Bronchial epithelial cell (primary cell): Measurements from ENCODE around the gene EPS8L3. TPM values are rescaled to one million over a fixed set of nuclear protein-coding genes. Genes with fewer than 3 reads are reported as not detected.
A peak's percentile ranks its signal among the peaks of the same experiment; 100 is the strongest.

Source experiments
- DNase-seq: peaks from one replicate; pipeline ENCODE4 v3.0.0-alpha.2; 2010; ENCODE audit warnings: low read depth
- FAIRE-seq: peaks from 2 replicates; lab custom pipeline; 2011; peaks lifted over from hg19 to GRCh38; lab: Jason Lieb, UNC
- H3K27me3 ChIP-seq: 2 replicates; pipeline ENCODE4 v1.5.1; 2011; ENCODE audit warnings: low read length; ENCODE audit not compliant: control insufficient read depth, insufficient read depth
- H3K36me3 ChIP-seq: 2 replicates; pipeline ENCODE4 v1.5.1; 2011; ENCODE audit warnings: low read length; ENCODE audit not compliant: control insufficient read depth, insufficient read depth
- H3K4me3 ChIP-seq: 2 replicates; pipeline ENCODE4 v1.5.1; 2011; ENCODE audit warnings: mild to moderate bottlenecking, low read depth, low read length, control low read depth
- total RNA-seq: library from RNA; depleted of rRNA; stranded (reverse); fragments of >200 nt; gene quantifications from 2 replicates; pipeline ENCODE4 v1.2.1, GENCODE V29; 2014
- TF ChIP-seq, protein P1 (sequence below): IDR thresholded peaks from 2 replicates; pipeline ENCODE4 v1.5.1; 2011; ENCODE audit warnings: mild to moderate bottlenecking, moderate library complexity, low read length, control low read depth, inconsistent platforms; ENCODE audit not compliant: insufficient read depth, severe bottlenecking

The EPS8L3 gene
- total RNA-seq, result not detected in 2 replicates

- Histone ChIP-seq H3K4me3 (no peak within 1 kb of the TSS), H3K36me3 (no peaks in the 10 kb centered on the region), H3K27me3 (no peaks in the 10 kb centered on the region)
- FAIRE-seq (no peak), DNase-seq (no peak)
- TF ChIP-seq, protein P1, sequence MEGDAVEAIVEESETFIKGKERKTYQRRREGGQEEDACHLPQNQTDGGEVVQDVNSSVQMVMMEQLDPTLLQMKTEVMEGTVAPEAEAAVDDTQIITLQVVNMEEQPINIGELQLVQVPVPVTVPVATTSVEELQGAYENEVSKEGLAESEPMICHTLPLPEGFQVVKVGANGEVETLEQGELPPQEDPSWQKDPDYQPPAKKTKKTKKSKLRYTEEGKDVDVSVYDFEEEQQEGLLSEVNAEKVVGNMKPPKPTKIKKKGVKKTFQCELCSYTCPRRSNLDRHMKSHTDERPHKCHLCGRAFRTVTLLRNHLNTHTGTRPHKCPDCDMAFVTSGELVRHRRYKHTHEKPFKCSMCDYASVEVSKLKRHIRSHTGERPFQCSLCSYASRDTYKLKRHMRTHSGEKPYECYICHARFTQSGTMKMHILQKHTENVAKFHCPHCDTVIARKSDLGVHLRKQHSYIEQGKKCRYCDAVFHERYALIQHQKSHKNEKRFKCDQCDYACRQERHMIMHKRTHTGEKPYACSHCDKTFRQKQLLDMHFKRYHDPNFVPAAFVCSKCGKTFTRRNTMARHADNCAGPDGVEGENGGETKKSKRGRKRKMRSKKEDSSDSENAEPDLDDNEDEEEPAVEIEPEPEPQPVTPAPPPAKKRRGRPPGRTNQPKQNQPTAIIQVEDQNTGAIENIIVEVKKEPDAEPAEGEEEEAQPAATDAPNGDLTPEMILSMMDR, result no peak
These were observed at the start of gene EPS8L3 for GRCh38 chr1:109763646-109764415. EPS8L3 (minus strand) TSS chr1:109763923; CDS start chr1:109761749, 2,174 bp downstream.

DNA sequence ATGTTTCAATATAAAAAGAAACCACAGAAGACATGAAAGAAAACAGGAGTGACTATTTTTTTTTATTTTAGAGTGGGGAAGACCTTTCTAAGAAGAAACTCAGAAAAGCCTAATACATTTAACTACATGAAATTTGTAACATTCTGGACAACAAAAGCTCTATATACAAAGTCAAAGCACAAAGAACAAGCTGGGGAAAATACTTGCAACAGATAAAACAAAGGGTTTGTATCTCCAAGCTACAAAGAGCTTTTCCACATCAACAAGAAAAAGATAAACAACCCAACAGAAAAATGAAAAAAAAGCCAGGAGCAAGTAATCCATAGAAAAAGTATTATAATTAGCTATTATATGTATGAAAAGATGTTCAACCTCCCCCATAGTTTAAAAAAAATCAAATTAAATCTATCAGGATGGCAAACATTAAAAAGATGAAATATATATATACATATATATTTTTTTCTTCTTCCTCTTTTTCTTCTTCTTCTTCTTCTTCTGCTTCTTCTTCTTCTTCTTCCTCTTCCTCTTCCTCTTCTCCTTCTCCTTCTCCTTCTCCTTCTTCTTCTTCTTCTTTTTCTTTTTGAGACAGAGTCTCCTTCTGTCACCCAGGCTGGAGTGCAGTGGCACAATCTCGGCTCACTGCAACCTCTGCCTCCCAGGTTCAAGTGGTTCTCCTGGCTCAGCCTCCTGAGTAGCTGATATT is 49.1 kb upstream of the EPS8L3 start:
- TF ChIP-seq, protein P1, result no peak
- no peak for FAIRE-seq

GRCh38 chr1:109808703-109809102 is 45.0 kb upstream of the EPS8L3 start:
- no peaks in the 10 kb centered on the region for H3K36me3 ChIP-seq
- TF ChIP-seq, protein P1, result no peak
- FAIRE-seq (no peak), DNase-seq (no peak)
- no peaks in the 10 kb centered on the region for H3K27me3 ChIP-seq
- no peak overlapping the region for H3K4me3 ChIP-seq

More for the DNA sequence above, 49.1 kb upstream of the EPS8L3 start:
- Histone ChIP-seq H3K4me3 (no peak overlapping the region), H3K27me3 (no peaks in the 10 kb centered on the region), H3K36me3 (no peaks in the 10 kb centered on the region)
- DNase-seq, result no peak

DNA sequence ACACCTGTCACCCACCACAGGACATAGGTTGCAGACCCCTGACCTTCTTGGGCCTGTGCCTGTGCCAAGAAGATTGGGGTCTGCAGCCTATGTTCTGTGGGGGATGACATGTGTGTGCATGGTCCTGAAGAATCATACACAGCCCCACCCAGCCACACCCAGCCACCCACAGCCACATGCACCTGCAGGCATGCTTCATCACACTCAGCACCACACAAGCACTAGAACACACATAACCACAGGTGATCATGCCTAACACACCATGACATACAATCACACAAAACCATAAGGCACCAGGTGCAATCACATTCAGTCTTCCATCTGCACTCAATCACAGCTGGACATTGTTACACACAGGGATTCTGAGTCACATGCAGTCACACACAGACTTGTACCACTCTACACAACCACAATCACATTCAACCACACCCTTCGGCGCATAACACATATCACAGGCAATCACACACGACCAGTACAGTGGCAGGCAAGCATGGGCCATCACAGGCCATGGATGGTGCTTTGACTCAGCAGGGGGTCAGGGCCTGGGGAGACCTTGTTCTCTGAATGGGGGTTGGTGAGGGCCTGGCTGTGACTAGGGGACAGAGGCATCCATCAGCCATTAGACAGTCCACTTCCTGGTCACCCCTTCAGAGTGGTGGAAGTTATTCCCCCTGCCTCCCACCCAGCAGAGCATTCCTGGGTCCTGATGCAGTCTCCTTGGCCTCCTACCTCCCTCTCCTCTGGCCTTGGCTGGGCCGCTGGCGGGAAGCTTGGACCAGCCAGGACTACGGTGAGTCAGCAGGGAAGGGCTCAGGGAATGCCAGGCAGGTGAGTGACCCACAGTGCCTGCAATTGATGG is 44.3 kb upstream of the EPS8L3 start:
- DNase-seq (peak; percentile 40), FAIRE-seq (peak; percentile 84)
- TF ChIP-seq, protein P1, result no peak
- H3K4me3 ChIP-seq, result no peak overlapping the region
- no peaks in the 10 kb centered on the region for H3K27me3 ChIP-seq
- no peaks in the 10 kb centered on the region for H3K36me3 ChIP-seq

GRCh38 chr1:109807402-109807801 is 43.7 kb upstream of the EPS8L3 start:
- no peaks in the 10 kb centered on the region for H3K36me3 ChIP-seq
- no peaks in the 10 kb centered on the region for H3K27me3 ChIP-seq
- DNase-seq (no peak), FAIRE-seq (no peak)
- no peak overlapping the region for H3K4me3 ChIP-seq
- TF ChIP-seq, protein P1, result no peak
